Ovary (tissue), 9 donors: ENCODE data around the gene LIMS2. TPM values are rescaled to one million over a fixed set of nuclear protein-coding genes. Genes with fewer than 3 reads are reported as not detected.

ENCODE experiments used
- DNase-seq, 5 donors: peaks; one replicate each; pipeline ENCODE4 v3.0.0-alpha.2; 2019 to 2020
- H3K27ac ChIP-seq, 2 donors: fragments of 200-600 bp; one replicate each; pipeline versions ENCODE4 v1.5.1 to v1.8.0; 2019 to 2022
- H3K27me3 ChIP-seq: fragments of 200-600 bp; one replicate; pipeline ENCODE4 v1.8.0; 2022
- H3K36me3 ChIP-seq: fragments of 200-600 bp; sonication (generic); one replicate; pipeline ENCODE4 v1.5.1; 2019
- H3K4me1 ChIP-seq: one replicate; pipeline ENCODE4 v1.8.1; 2013; ENCODE audit warnings: mild to moderate bottlenecking, moderate library complexity; ENCODE audit not compliant: insufficient read depth
- H3K4me3 ChIP-seq: fragments of 200-600 bp; sonication (generic); one replicate; pipeline ENCODE4 v1.5.1; 2017
- H3K9me3 ChIP-seq, 2 donors: fragments of 200-600 bp in 1 of 2; sonication (generic) in 1 of 2; one replicate each; pipeline versions ENCODE4 v1.5.1 to v1.8.1; 2013 to 2019; ENCODE audit warnings: mild to moderate bottlenecking in 1 of 2, moderate library complexity in 1 of 2
- EP300 ChIP-seq: sonication (generic); formaldehyde crosslinking; IDR thresholded peaks from one replicate; pipeline ENCODE4 v1.6.1; 2017; ENCODE audit warnings: antibody characterized with exemption
- POLR2A ChIP-seq: fragments of 450-650 bp; IDR thresholded peaks from one replicate; pipeline ENCODE4 v1.6.1; 2017; ENCODE audit warnings: antibody characterized with exemption, mild to moderate bottlenecking, moderate library complexity
- whole genome bisulfite sequencing, 3 donors: extraction: QIAGEN DNeasy Blood & Tissue Kit in 1 of 3; methylation state at CpG; one replicate each; pipeline versions ENCODE4 v1.1.5 to v1.1.7; 2013 to 2017; 5-methylcytosine and 5-hydroxymethylcytosine counted together
- intact Hi-C, 4 donors: fragments of 100-400 bp; cut with DNase I; formaldehyde crosslinking; loops; one replicate each; pipeline versions ENCODE4 v1.11.0 to v1.15.1; 2022 to 2023
- polyA plus RNA-seq, 2 donors: library from polyadenylated mRNA; stranded (reverse); fragments of 200-250 nt in 1 of 2; fragments of 350-450 nt in 1 of 2; fragmentation: Illumina TruSeq in 1 of 2; extraction: RNeasy Lipid Tissue Mini Kit (QIAGEN cat#74804) in 1 of 2; gene quantifications; one replicate each; pipeline ENCODE4 v1.2.3, GENCODE V29; 2013 to 2014
- total RNA-seq, 7 donors: library from RNA; depleted of rRNA in 2 of 7; stranded (reverse); fragments of >200 nt in 2 of 7; fragmentation: NEBNext Ultra II Directional in 3 of 7; extraction: Animal tissue kit (Norgen Biotek cat#: 25700) in 3 of 7; gene quantifications; one replicate each; pipeline versions ENCODE4 v1.1.0 to v1.2.4, GENCODE V29; 2016 to 2023
- TF ChIP-seq, protein P1 (sequence below), 3 donors: fragments of 450-650 bp in 2 of 3; fragments of 200-600 bp in 1 of 3; IDR thresholded peaks; one replicate each; pipeline versions ENCODE4 v1.5.1 to v1.8.0; 2016 to 2022; ENCODE audit warnings: antibody characterized with exemption in 3 of 3, mild to moderate bottlenecking in 1 of 3
- donor health status: DM: no; HTN: no; CAD: no; lungs with moderate emphysema.
- donor health status: DM: no; HTN: no; CAD: no.
- donor health status: Bipolar disorder and iron deficiency.
- donor health status: DM: yes; HTN: yes; CAD: no.
- donor health status: DM: no; HTN: no; CAD: no.
- donor health status: DM: yes; HTN: yes; CAD: no.

Gene LIMS2
- total and polyA plus RNA-seq, 9 donors = 3.8 to 70.4 (median 19.1) TPM

DNA sequence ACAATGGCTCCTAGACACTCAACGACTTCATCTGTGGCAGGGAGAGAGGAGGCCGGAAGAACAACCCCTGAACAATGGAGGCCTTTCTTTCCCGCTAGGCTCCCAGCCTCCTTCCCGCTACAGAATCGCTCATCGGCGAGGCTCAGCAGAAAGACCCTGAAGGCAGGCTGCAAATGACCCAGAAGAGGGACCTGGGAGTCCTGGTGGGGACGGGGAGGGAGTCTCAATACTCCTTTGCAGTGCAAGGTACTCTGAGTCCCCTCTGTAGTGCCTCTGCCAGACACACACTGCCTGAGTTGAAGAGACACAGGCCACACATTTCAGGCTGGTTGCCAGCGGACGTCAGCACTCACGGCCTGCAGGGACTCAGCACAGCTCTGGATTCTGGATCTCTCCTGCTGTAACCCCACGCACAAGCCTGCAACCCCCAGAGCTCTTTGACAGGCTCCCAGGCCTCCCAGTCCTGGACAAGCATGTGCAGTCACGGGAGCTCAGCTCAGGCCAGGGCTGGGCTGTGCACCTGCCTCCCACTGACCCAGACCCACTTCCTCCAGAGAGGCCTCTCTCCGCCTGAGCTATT is 23.3 kb downstream of the LIMS2 start:
- H3K9me3 ChIP-seq = no peaks in the 10 kb centered on the region
- no peak for DNase-seq
- WGBS, 3 donors = 78 to 91% (median 88%) methylated on average over 14 of the region's 14 CpGs
- no peak overlapping the region for H3K27ac ChIP-seq
- no peaks in the 10 kb centered on the region for H3K4me1 ChIP-seq
- H3K36me3 ChIP-seq = no peaks in the 10 kb centered on the region
- no peaks in the 10 kb centered on the region for H3K27me3 ChIP-seq
- TF ChIP-seq, protein P1, sequence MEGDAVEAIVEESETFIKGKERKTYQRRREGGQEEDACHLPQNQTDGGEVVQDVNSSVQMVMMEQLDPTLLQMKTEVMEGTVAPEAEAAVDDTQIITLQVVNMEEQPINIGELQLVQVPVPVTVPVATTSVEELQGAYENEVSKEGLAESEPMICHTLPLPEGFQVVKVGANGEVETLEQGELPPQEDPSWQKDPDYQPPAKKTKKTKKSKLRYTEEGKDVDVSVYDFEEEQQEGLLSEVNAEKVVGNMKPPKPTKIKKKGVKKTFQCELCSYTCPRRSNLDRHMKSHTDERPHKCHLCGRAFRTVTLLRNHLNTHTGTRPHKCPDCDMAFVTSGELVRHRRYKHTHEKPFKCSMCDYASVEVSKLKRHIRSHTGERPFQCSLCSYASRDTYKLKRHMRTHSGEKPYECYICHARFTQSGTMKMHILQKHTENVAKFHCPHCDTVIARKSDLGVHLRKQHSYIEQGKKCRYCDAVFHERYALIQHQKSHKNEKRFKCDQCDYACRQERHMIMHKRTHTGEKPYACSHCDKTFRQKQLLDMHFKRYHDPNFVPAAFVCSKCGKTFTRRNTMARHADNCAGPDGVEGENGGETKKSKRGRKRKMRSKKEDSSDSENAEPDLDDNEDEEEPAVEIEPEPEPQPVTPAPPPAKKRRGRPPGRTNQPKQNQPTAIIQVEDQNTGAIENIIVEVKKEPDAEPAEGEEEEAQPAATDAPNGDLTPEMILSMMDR (IDR thresholded peaks at IDR 0.05) = no peak
- TF ChIP-seq POLR2A (no peak), EP300 (no peak)
- intact Hi-C loops = no loop called here
- no peak overlapping the region for H3K4me3 ChIP-seq

DNA sequence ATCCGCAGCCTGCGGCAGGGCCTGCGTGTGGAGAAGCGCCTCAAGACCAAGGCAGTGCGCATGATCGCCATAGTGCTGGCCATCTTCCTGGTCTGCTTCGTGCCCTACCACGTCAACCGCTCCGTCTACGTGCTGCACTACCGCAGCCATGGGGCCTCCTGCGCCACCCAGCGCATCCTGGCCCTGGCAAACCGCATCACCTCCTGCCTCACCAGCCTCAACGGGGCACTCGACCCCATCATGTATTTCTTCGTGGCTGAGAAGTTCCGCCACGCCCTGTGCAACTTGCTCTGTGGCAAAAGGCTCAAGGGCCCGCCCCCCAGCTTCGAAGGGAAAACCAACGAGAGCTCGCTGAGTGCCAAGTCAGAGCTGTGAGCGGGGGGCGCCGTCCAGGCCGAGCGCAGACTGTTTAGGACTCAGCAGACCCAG is 23.9 kb downstream of the LIMS2 start:
- no peaks in the 10 kb centered on the region for H3K27me3 ChIP-seq
- H3K4me1 ChIP-seq = no peaks in the 10 kb centered on the region
- no peak overlapping the region for H3K27ac ChIP-seq
- intact Hi-C loops = no loop called here
- H3K4me3 ChIP-seq = no peak overlapping the region
- no peak for DNase-seq
- no peaks in the 10 kb centered on the region for H3K36me3 ChIP-seq
- 96 to 97% (median 96%) methylated on average over 29 of the region's 29 CpGs for WGBS, 3 donors
- no peaks in the 10 kb centered on the region for H3K9me3 ChIP-seq
- TF ChIP-seq POLR2A = no peak
- TF ChIP-seq, protein P1 (IDR thresholded peaks at IDR 0.05) = no peak
- TF ChIP-seq EP300 = no peak

DNA sequence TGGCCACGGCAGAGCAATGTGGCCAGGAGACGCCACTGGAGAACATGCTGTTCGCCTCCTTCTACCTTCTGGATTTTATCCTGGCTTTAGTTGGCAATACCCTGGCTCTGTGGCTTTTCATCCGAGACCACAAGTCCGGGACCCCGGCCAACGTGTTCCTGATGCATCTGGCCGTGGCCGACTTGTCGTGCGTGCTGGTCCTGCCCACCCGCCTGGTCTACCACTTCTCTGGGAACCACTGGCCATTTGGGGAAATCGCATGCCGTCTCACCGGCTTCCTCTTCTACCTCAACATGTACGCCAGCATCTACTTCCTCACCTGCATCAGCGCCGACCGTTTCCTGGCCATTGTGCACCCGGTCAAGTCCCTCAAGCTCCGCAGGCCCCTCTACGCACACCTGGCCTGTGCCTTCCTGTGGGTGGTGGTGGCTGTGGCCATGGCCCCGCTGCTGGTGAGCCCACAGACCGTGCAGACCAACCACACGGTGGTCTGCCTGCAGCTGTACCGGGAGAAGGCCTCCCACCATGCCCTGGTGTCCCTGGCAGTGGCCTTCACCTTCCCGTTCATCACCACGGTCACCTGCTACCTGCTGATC is 24.4 kb downstream of the LIMS2 start:
- Histone ChIP-seq H3K27me3 (no peaks in the 10 kb centered on the region), H3K4me3 (no peak overlapping the region), H3K9me3 (no peaks in the 10 kb centered on the region), H3K27ac (no peak overlapping the region), H3K4me1 (no peaks in the 10 kb centered on the region), H3K36me3 (no peaks in the 10 kb centered on the region)
- DNase-seq = no peak
- WGBS, 3 donors = 72 to 79% (median 74%) methylated on average over 28 of the region's 28 CpGs
- TF ChIP-seq POLR2A (no peak), EP300 (no peak)
- TF ChIP-seq, protein P1 (IDR thresholded peaks at IDR 0.05) = no peak
- intact Hi-C loops = no loop called here

DNA sequence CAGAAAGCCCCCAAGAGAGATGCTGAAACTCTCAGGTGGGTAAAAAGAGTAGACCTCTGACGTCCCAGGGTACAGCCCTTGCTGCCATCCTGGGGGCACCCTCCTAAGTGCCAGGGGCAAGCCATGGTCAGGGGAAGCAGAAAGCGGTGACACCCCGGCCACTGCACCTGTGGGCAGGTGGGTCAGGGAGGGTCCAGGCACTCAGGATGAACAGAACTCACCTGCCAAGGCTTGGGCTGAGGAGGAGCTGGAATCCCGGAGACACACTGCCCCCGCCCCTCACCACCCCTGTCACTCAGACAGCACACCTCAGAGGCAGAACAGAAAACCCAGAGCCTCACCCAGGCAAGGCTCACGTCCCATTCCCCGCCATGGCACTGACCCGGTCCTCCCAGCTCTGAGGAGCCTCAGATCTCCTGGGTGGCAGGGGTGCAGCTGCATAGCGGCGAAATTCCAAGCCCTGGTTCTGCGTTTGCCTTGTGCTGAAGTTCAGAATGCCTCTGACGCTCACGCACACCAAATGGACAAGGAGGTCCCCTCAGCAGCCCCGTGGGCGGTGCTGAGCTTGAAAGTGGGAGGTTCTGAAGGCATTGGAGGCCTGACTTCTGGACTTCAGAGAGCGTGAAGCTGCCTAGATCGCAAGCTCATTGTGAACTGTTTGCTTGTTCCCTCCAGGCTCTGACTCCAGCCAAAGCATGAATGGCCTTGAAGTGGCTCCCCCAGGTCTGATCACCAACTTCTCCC is 25.1 kb downstream of the LIMS2 start:
- Histone ChIP-seq H3K4me3 (no peak overlapping the region), H3K4me1 (no peaks in the 10 kb centered on the region), H3K9me3 (no peaks in the 10 kb centered on the region), H3K36me3 (no peaks in the 10 kb centered on the region), H3K27me3 (no peaks in the 10 kb centered on the region), H3K27ac (no peak overlapping the region)
- WGBS, 3 donors = 53 to 59% (median 56%) methylated on average over 17 of the region's 17 CpGs
- intact Hi-C loops = no loop called here
- no peak for DNase-seq
- TF ChIP-seq EP300 (no peak), POLR2A (no peak)
- TF ChIP-seq, protein P1 (IDR thresholded peaks at IDR 0.05) = no peak
